HUES64 (cell line): ENCODE measurements around the gene PFKP.

Experiments
- H3K27ac ChIP-seq: 2 replicates; pipeline ENCODE4 v1.7.0; 2013; ENCODE audit warnings: low read depth, low read length, inconsistent platforms
- H3K27me3 ChIP-seq: 2 replicates; pipeline ENCODE4 v1.6.1; 2013; ENCODE audit warnings: mild to moderate bottlenecking, low read length; ENCODE audit not compliant: insufficient read depth
- H3K36me3 ChIP-seq: 2 replicates; pipeline ENCODE4 v1.6.1; 2013; ENCODE audit warnings: mild to moderate bottlenecking, low read length; ENCODE audit not compliant: insufficient read depth
- H3K4me1 ChIP-seq: 2 replicates; pipeline ENCODE4 v1.6.1; 2013; ENCODE audit warnings: mild to moderate bottlenecking, low read length, moderate library complexity; ENCODE audit not compliant: insufficient read depth
- H3K4me3 ChIP-seq: 2 replicates; pipeline ENCODE4 v1.5.1; 2013; ENCODE audit warnings: mild to moderate bottlenecking, low read length, moderate library complexity
- H3K9ac ChIP-seq: 2 replicates; pipeline ENCODE4 v1.6.1; 2013; ENCODE audit warnings: mild to moderate bottlenecking, low read depth, low read length
- H3K9me3 ChIP-seq: 2 replicates; pipeline ENCODE4 v1.6.1; 2013; ENCODE audit warnings: low read depth, low read length; ENCODE audit not compliant: insufficient read depth
- WGBS: fragments of 150-250, 120-280 bp; methylation state at CpG from one replicate; pipeline ENCODE4 v1.1.7; 2013; ENCODE audit warnings: missing lambda C conversion rate; 5-methylcytosine and 5-hydroxymethylcytosine counted together

PFKP gene

DNA sequence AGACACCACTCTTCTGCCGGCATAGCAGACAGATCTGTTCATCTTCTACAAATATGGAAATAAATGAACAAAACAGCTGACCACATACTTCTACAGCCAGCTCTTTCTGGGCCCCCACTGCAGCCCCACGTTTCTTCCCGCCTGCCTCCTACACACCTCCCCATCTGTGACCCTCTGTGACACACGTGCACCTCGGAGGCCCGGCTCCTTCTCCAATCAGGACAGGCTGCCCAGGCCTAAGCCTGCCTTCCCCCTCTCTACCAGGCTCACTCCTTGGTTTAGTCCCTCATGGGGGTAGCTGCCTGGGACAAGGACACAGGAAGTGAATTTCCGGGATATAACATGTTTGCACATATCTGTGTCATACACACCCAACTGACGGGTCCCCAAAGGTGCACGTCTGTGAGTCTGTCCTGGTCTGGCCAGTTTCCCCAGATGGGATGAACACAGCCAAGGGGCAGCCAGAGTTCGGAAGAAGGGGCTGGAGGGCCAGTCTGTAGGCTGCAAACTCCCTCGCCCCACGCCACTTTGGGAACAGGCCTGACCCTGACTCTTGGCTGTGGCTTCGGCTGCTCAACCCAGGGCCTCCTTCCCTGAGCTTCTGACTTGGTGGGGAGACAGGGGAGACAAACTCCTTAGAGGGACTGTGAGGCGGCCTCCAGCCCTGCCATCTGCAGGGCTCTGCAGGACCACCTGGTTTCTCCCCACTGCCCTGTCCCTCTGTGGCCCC, 75.0 kb downstream of the PFKP start:
- H3K9ac ChIP-seq = no peak overlapping the region
- no peaks in the 10 kb centered on the region for H3K27me3 ChIP-seq
- H3K9me3 ChIP-seq = no peaks in the 10 kb centered on the region
- no peaks in the 10 kb centered on the region for H3K4me1 ChIP-seq
- peaks cover 99% of the 10 kb centered on the region for H3K36me3 ChIP-seq
- no peak overlapping the region for H3K27ac ChIP-seq
- no peak overlapping the region for H3K4me3 ChIP-seq
- WGBS = 95% methylated on average over 14 of the region's 14 CpGs

- whole genome bisulfite sequencing = 97% methylated on average over 17 of the region's 17 CpGs
- H3K27ac ChIP-seq = no peak overlapping the region
- H3K4me1 ChIP-seq = no peaks in the 10 kb centered on the region
- H3K27me3 ChIP-seq = no peaks in the 10 kb centered on the region
- H3K9ac ChIP-seq = no peak overlapping the region
- H3K9me3 ChIP-seq = no peaks in the 10 kb centered on the region
- peaks cover 99% of the 10 kb centered on the region for H3K36me3 ChIP-seq
- H3K4me3 ChIP-seq = no peak overlapping the region
These were observed 76.0 kb downstream of the PFKP start for GRCh38 chr10:3143366-3143765.

- H3K27ac ChIP-seq = no peak overlapping the region
- H3K9me3 ChIP-seq = no peaks in the 10 kb centered on the region
- H3K4me3 ChIP-seq = no peak overlapping the region
- H3K27me3 ChIP-seq = no peaks in the 10 kb centered on the region
- H3K4me1 ChIP-seq = no peaks in the 10 kb centered on the region
- WGBS = 96% methylated on average over 18 of the region's 19 CpGs
- H3K36me3 ChIP-seq = peaks cover 97% of the 10 kb centered on the region
- H3K9ac ChIP-seq = no peak overlapping the region
These were observed 76.6 kb downstream of the PFKP start for GRCh38 chr10:3143791-3144434.

GRCh38 chr10:3145366-3145765, 78.0 kb downstream of the PFKP start:
- 96% methylated on average over 18 of the region's 18 CpGs for WGBS
- H3K9ac ChIP-seq = no peak overlapping the region
- H3K9me3 ChIP-seq = no peaks in the 10 kb centered on the region
- H3K36me3 ChIP-seq = peaks cover 93% of the 10 kb centered on the region
- H3K4me1 ChIP-seq = no peaks in the 10 kb centered on the region
- no peak overlapping the region for H3K4me3 ChIP-seq
- H3K27me3 ChIP-seq = no peaks in the 10 kb centered on the region
- no peak overlapping the region for H3K27ac ChIP-seq

- H3K36me3 ChIP-seq = peaks cover 93% of the 10 kb centered on the region
- no peaks in the 10 kb centered on the region for H3K9me3 ChIP-seq
- 97% methylated on average over 8 of the region's 8 CpGs for WGBS
- no peaks in the 10 kb centered on the region for H3K4me1 ChIP-seq
- no peak overlapping the region for H3K27ac ChIP-seq
- no peak overlapping the region for H3K9ac ChIP-seq
- H3K4me3 ChIP-seq = no peak overlapping the region
- H3K27me3 ChIP-seq = no peaks in the 10 kb centered on the region
These were observed 78.9 kb downstream of the PFKP start for GRCh38 chr10:3146289-3146688.

DNA sequence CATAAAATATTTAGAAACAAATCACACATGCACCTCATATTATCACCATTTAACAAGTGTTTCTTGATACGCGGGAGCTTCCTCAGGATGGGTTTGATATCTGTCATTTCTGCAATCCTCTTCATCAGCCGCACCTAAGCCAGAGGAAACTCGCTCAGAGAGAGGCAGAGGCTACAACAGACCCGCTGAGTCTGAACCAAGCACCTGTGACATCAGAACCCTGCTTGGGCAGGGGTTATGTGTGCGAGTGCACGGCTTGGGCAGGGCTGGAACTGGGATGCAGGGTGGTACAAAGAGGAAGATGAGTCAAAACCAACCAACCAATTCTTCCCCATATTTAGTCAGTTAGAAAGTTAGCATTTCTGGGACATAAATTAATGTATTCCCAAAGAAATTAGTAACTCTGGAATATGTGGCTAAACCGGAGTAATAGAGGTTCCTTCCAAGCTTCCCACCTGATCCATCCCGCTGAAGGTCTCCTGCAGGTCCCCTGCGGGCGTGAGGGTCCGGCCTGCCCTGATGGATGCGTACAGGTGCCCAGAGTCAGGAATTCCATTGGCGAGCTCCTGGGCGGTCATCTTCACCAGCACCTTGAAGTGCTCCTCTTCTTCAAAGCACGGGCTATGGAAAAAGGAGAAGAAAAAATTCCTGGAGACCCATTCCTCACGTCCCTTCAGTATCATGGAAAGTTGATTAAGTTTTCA, 79.9 kb downstream of the PFKP start:
- H3K27me3 ChIP-seq = no peaks in the 10 kb centered on the region
- H3K36me3 ChIP-seq = peaks cover 89% of the 10 kb centered on the region
- H3K9ac ChIP-seq = no peak overlapping the region
- H3K9me3 ChIP-seq = no peaks in the 10 kb centered on the region
- 89% methylated on average over 16 of the region's 17 CpGs for WGBS
- no peak overlapping the region for H3K27ac ChIP-seq
- no peak overlapping the region for H3K4me3 ChIP-seq
- no peaks in the 10 kb centered on the region for H3K4me1 ChIP-seq

GRCh38 chr10:3148041-3148440, 80.7 kb downstream of the PFKP start:
- peaks cover 89% of the 10 kb centered on the region for H3K36me3 ChIP-seq
- WGBS = 88% methylated on average over 17 of the region's 17 CpGs

GRCh38 chr10:3148994-3149393, 81.6 kb downstream of the PFKP start:
- 94% methylated on average over 9 of the region's 9 CpGs for WGBS
- Histone ChIP-seq H3K36me3 (peaks cover 86% of the 10 kb centered on the region), H3K9ac (no peak overlapping the region)

More at GRCh38 chr10:3148041-3148440, 80.7 kb downstream of the PFKP start:
- Histone ChIP-seq H3K4me1 (no peaks in the 10 kb centered on the region), H3K9me3 (no peaks in the 10 kb centered on the region), H3K27ac (no peak overlapping the region), H3K9ac (no peak overlapping the region), H3K4me3 (no peak overlapping the region), H3K27me3 (no peaks in the 10 kb centered on the region)

GRCh38 chr10:3149918-3150317, 82.6 kb downstream of the PFKP start:
- Histone ChIP-seq H3K4me1 (no peaks in the 10 kb centered on the region), H3K36me3 (peaks cover 86% of the 10 kb centered on the region)
- 86% methylated on average over 11 of the region's 11 CpGs for WGBS

More at GRCh38 chr10:3148994-3149393, 81.6 kb downstream of the PFKP start:
- no peaks in the 10 kb centered on the region for H3K9me3 ChIP-seq
- no peak overlapping the region for H3K4me3 ChIP-seq
- H3K27me3 ChIP-seq = no peaks in the 10 kb centered on the region
- H3K4me1 ChIP-seq = no peaks in the 10 kb centered on the region
- no peak overlapping the region for H3K27ac ChIP-seq

GRCh38 chr10:3150366-3150765, 83.0 kb downstream of the PFKP start:
- 93% methylated on average over 13 of the region's 13 CpGs for WGBS
- Histone ChIP-seq H3K9me3 (no peaks in the 10 kb centered on the region), H3K27ac (no peak overlapping the region), H3K9ac (no peak overlapping the region), H3K4me1 (no peaks in the 10 kb centered on the region), H3K27me3 (no peaks in the 10 kb centered on the region), H3K36me3 (peaks cover 86% of the 10 kb centered on the region), H3K4me3 (no peak overlapping the region)

More at GRCh38 chr10:3149918-3150317, 82.6 kb downstream of the PFKP start:
- Histone ChIP-seq H3K9ac (no peak overlapping the region), H3K27ac (no peak overlapping the region), H3K4me3 (no peak overlapping the region), H3K9me3 (no peaks in the 10 kb centered on the region), H3K27me3 (no peaks in the 10 kb centered on the region)

DNA sequence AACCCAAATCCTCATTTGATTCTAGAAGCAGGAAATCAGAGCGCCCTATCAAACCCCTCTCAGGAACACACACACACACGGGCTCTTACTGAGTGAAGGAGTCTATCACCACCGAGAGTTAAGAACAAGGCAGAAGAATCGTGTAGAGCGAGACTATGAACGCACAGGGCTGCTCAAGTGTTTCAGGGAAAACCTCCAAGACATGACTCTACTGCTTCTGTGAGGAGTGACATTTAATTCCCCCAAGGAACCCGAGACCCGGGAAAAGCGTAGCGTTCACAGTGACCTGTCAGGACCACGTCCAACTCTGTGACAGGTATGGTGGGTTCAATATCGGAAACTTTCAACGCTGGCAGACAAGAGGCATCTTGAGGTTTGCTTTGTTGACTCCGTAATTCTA, 83.6 kb downstream of the PFKP start:
- Histone ChIP-seq H3K4me1 (no peaks in the 10 kb centered on the region), H3K36me3 (peaks cover 85% of the 10 kb centered on the region)
- 97% methylated on average over 14 of the region's 14 CpGs for WGBS

More for the DNA sequence above, 83.6 kb downstream of the PFKP start:
- Histone ChIP-seq H3K9me3 (no peaks in the 10 kb centered on the region), H3K9ac (no peak overlapping the region), H3K27me3 (no peaks in the 10 kb centered on the region), H3K4me3 (no peak overlapping the region), H3K27ac (no peak overlapping the region)
